GM18858 (cell line): ENCODE results near the gene ADARB2.
A peak's percentile ranks its signal among the peaks of the same experiment; 100 is the strongest.
"Not testable (repeated sequence)": the region's sequence is repeated elsewhere in the genome, so short reads cannot be mapped to it uniquely, and the experiment has no call there.

Experiments
- ATAC-seq: cut with Tn5 transposase; IDR thresholded peaks from one replicate; pipeline ENCODE4 v1.9.1; 2021; ENCODE audit not compliant: unreplicated experiment

ADARB2 gene

GRCh38 chr10:1475098-1475591, 262.2 kb downstream of the ADARB2 start:
- no peak for ATAC-seq

GRCh38 chr10:1474376-1475097, 262.8 kb downstream of the ADARB2 start:
- ATAC-seq: no peak

GRCh38 chr10:1473874-1474273, 263.5 kb downstream of the ADARB2 start:
- no peak for ATAC-seq

GRCh38 chr10:1472178-1472958, 265.0 kb downstream of the ADARB2 start:
- no peak for ATAC-seq

- ATAC-seq: no peak
These were observed 268.5 kb downstream of the ADARB2 start for GRCh38 chr10:1468811-1469210.

- ATAC-seq: no peak
These were observed 269.8 kb downstream of the ADARB2 start for GRCh38 chr10:1467334-1468076.

- no peak for ATAC-seq
These were observed 271.1 kb downstream of the ADARB2 start for GRCh38 chr10:1465993-1466764.

GRCh38 chr10:1465418-1465911, 271.9 kb downstream of the ADARB2 start:
- peak; percentile 70 for ATAC-seq

GRCh38 chr10:1464881-1465417, 272.4 kb downstream of the ADARB2 start:
- ATAC-seq: peak; percentile 23

GRCh38 chr10:1463971-1464370, 273.4 kb downstream of the ADARB2 start:
- not testable (repeated sequence) for ATAC-seq

GRCh38 chr10:1462994-1463633, 274.2 kb downstream of the ADARB2 start:
- no peak for ATAC-seq

GRCh38 chr10:1462521-1462920, 274.8 kb downstream of the ADARB2 start:
- no peak for ATAC-seq

GRCh38 chr10:1462032-1462431, 275.3 kb downstream of the ADARB2 start:
- no peak for ATAC-seq

- no peak for ATAC-seq
These were observed 276.3 kb downstream of the ADARB2 start for GRCh38 chr10:1461016-1461415.

GRCh38 chr10:1459664-1460063, 277.7 kb downstream of the ADARB2 start:
- not testable (repeated sequence) for ATAC-seq

GRCh38 chr10:1454951-1455350, 282.4 kb downstream of the ADARB2 start:
- ATAC-seq: peak; percentile 11

- ATAC-seq: peak; percentile 99
These were observed 282.9 kb downstream of the ADARB2 start for GRCh38 chr10:1454428-1454827.

- no peak for ATAC-seq
These were observed 284.5 kb downstream of the ADARB2 start for GRCh38 chr10:1452777-1453176.

GRCh38 chr10:1451941-1452340, 285.4 kb downstream of the ADARB2 start:
- no peak for ATAC-seq
